Gastrocnemius medialis (tissue), 4 donors: ENCODE data around the gene SPEN.

Source experiments
- POLR2A ChIP-seq, 2 donors: fragments of 450-650 bp; IDR thresholded peaks; one replicate each; pipeline ENCODE4 v1.6.1; 2017; ENCODE audit warnings: antibody characterized with exemption in 2 of 2, mild to moderate bottlenecking in 2 of 2, moderate library complexity in 2 of 2
- TF ChIP-seq, protein P1 (sequence below), 5 experiments: fragments of 450-650 bp in 3 of 5; fragments of 200-600 bp in 2 of 5; sonication (generic) in 2 of 5; IDR thresholded peaks in 4 of 5; conservative IDR thresholded peaks in 1 of 5; 1 replicate in 4 of 5; 2 replicates in 1 of 5; pipeline ENCODE4 v1.5.1; 2016 to 2019; ENCODE audit warnings: antibody characterized with exemption in 5 of 5, mild to moderate bottlenecking in 3 of 5, moderate library complexity in 3 of 5

GRCh38 chr1:15886611-15887167 is 39.2 kb downstream of the SPEN start:
- TF ChIP-seq POLR2A (IDR thresholded peaks at IDR 0.05): no peak
- TF ChIP-seq, protein P1, sequence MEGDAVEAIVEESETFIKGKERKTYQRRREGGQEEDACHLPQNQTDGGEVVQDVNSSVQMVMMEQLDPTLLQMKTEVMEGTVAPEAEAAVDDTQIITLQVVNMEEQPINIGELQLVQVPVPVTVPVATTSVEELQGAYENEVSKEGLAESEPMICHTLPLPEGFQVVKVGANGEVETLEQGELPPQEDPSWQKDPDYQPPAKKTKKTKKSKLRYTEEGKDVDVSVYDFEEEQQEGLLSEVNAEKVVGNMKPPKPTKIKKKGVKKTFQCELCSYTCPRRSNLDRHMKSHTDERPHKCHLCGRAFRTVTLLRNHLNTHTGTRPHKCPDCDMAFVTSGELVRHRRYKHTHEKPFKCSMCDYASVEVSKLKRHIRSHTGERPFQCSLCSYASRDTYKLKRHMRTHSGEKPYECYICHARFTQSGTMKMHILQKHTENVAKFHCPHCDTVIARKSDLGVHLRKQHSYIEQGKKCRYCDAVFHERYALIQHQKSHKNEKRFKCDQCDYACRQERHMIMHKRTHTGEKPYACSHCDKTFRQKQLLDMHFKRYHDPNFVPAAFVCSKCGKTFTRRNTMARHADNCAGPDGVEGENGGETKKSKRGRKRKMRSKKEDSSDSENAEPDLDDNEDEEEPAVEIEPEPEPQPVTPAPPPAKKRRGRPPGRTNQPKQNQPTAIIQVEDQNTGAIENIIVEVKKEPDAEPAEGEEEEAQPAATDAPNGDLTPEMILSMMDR (IDR thresholded peaks at IDR 0.05 in 4 of 5, conservative IDR thresholded peaks at IDR 0.05 in 1 of 5): no peak
